CD14-positive monocyte (primary cell): Measurements from ENCODE around the gene LENG9. TPM values are rescaled to one million over a fixed set of nuclear protein-coding genes. Genes with fewer than 3 reads are reported as not detected.
A peak's percentile ranks its signal among the peaks of the same experiment; 100 is the strongest.

Experiments
- DNase-seq, 3 donors: peaks; one replicate each; pipeline ENCODE4 v3.0.0-alpha.2; 2011 to 2022
- H2AFZ ChIP-seq: 2 replicates; pipeline ENCODE4 v1.6.0; 2012; ENCODE audit warnings: mild to moderate bottlenecking, low read depth, low read length, inconsistent platforms; ENCODE audit not compliant: insufficient read depth, poor library complexity, severe bottlenecking
- H3K27ac ChIP-seq, 2 donors: 1 replicate in 1 of 2; 2 replicates in 1 of 2; pipeline ENCODE4 v1.5.1; 2012 to 2013; ENCODE audit warnings: low read length in 2 of 2, control low read depth in 1 of 2, inconsistent platforms in 1 of 2, low read depth in 1 of 2, mild to moderate bottlenecking in 1 of 2
- H3K27me3 ChIP-seq, 2 donors: one replicate each; pipeline versions ENCODE4 v1.6.0 to v1.6.1; 2011 to 2013; ENCODE audit warnings: low read length in 2 of 2; ENCODE audit not compliant: control insufficient read depth in 2 of 2, insufficient read depth in 2 of 2
- H3K36me3 ChIP-seq, 2 donors: replicated peaks in 1 of 2; 1 replicate in 1 of 2; 2 replicates in 1 of 2; pipeline versions ENCODE4 v1.5.1 to v1.6.1; 2012 to 2013; ENCODE audit warnings: low read length in 2 of 2, control low read depth in 1 of 2, inconsistent platforms in 1 of 2, mild to moderate bottlenecking in 1 of 2; ENCODE audit not compliant: insufficient read depth in 2 of 2, control insufficient read depth in 1 of 2
- H3K4me1 ChIP-seq, 2 donors: 1 replicate in 1 of 2; 2 replicates in 1 of 2; pipeline versions ENCODE4 v1.5.1 to v1.6.1; 2012 to 2013; ENCODE audit warnings: low read length in 2 of 2, control low read depth in 1 of 2, inconsistent platforms in 1 of 2, mild to moderate bottlenecking in 1 of 2, moderate library complexity in 1 of 2; ENCODE audit not compliant: insufficient read depth in 2 of 2, control insufficient read depth in 1 of 2
- H3K4me2 ChIP-seq: replicated peaks from 2 replicates; pipeline ENCODE3; 2012; ENCODE audit warnings: low read length, moderate library complexity, mild to moderate bottlenecking; ENCODE audit not compliant: poor library complexity, severe bottlenecking; ENCODE audit errors: extremely low read depth
- H3K4me3 ChIP-seq, 3 experiments: fragments of 200-600 bp in 1 of 3; sonication (generic) in 1 of 3; replicated peaks in 1 of 3; 1 replicate in 2 of 3; 2 replicates in 1 of 3; pipeline ENCODE4 v1.5.1; 2011 to 2013; ENCODE audit warnings: low read length in 3 of 3, mild to moderate bottlenecking in 3 of 3, control low read depth in 2 of 3, low read depth in 2 of 3, inconsistent platforms in 1 of 3, moderate library complexity in 1 of 3
- H3K79me2 ChIP-seq: 2 replicates; pipeline ENCODE4 v1.6.0; 2012; ENCODE audit warnings: mild to moderate bottlenecking, control low read depth, inconsistent platforms, low read length, moderate library complexity; ENCODE audit not compliant: insufficient read depth
- H3K9ac ChIP-seq: 2 replicates; pipeline ENCODE4 v1.6.0; 2017; ENCODE audit warnings: low read length, mild to moderate bottlenecking; ENCODE audit not compliant: insufficient read depth, poor library complexity, severe bottlenecking
- H3K9me3 ChIP-seq, 2 donors: replicated peaks in 1 of 2; 1 replicate in 1 of 2; 2 replicates in 1 of 2; pipeline versions ENCODE4 v1.5.1 to v1.6.1; 2012 to 2013; ENCODE audit warnings: low read length in 2 of 2, control low read depth in 1 of 2; ENCODE audit not compliant: control insufficient read depth in 1 of 2, insufficient read depth in 1 of 2
- H4K20me1 ChIP-seq: 2 replicates; pipeline ENCODE4 v1.6.0; 2012; ENCODE audit warnings: mild to moderate bottlenecking, low read length, control low read depth, moderate library complexity; ENCODE audit not compliant: insufficient read depth
- H3K27ac Mint-ChIP-seq, 7 donors: one replicate each; pipeline ENCODE4 v1.8.0; 2020; ENCODE audit warnings: mild to moderate bottlenecking in 7 of 7, mixed read lengths in 7 of 7, moderate library complexity in 6 of 7, inconsistent platforms in 2 of 7
- H3K27me3 Mint-ChIP-seq, 3 donors: one replicate each; pipeline ENCODE4 v1.8.0; 2021 to 2022; ENCODE audit warnings: low read depth in 3 of 3, mild to moderate bottlenecking in 3 of 3, mixed read lengths in 3 of 3, moderate library complexity in 3 of 3, inconsistent platforms in 1 of 3
- H3K36me3 Mint-ChIP-seq, 2 donors: one replicate each; pipeline ENCODE4 v1.8.0; 2020; ENCODE audit warnings: mixed read lengths in 2 of 2, inconsistent platforms in 1 of 2, mild to moderate bottlenecking in 1 of 2
- H3K4me1 Mint-ChIP-seq: one replicate; pipeline ENCODE4 v1.8.0; 2020; ENCODE audit warnings: mild to moderate bottlenecking, mixed read lengths
- H3K4me3 Mint-ChIP-seq, 2 donors: one replicate each; pipeline ENCODE4 v1.8.0; 2020; ENCODE audit warnings: mild to moderate bottlenecking in 2 of 2, mixed read lengths in 2 of 2, moderate library complexity in 1 of 2
- H3K9me3 Mint-ChIP-seq, 7 donors: one replicate each; pipeline ENCODE4 v1.8.0; 2020 to 2022; ENCODE audit warnings: mixed read lengths in 7 of 7, mild to moderate bottlenecking in 6 of 7, moderate library complexity in 6 of 7, inconsistent platforms in 2 of 7
- CTCF ChIP-seq: fragments of 200-600 bp; IDR thresholded peaks from one replicate; pipeline ENCODE4 v1.8.0; 2022; ENCODE audit warnings: antibody characterized with exemption, mild to moderate bottlenecking
- WGBS: methylation state at CpG from one replicate; pipeline ENCODE4 v1.1.5; 2013; ENCODE audit warnings: missing lambda C conversion rate; ENCODE audit not compliant: insufficient coverage; 5-methylcytosine and 5-hydroxymethylcytosine counted together
- intact Hi-C, 2 donors: fragments of 100-400 bp; cut with micrococcal nuclease; formaldehyde crosslinking; loops; one replicate each; pipeline versions ENCODE4 v1.15.0 to v1.15.1; 2023
- polyA plus RNA-seq, 3 donors: library from polyadenylated mRNA; depleted of rRNA in 1 of 3; unstranded in 2 of 3; stranded (reverse) in 1 of 3; fragments of 300-500 nt in 2 of 3; fragments of >200 nt in 1 of 3; fragmentation: Illumina TruSeq in 2 of 3; gene quantifications; 1 replicate in 2 of 3; 2 replicates in 1 of 3; pipeline ENCODE4 v1.2.3, GENCODE V29; 2012 to 2021

Gene LENG9
- polyA plus RNA-seq, 3 donors, result 0.15 to 2.0 TPM; not detected in 1

GRCh38 chr19:54434112-54434872 is 29.3 kb downstream of the LENG9 start:
- H3K36me3 Mint-ChIP-seq, result peaks cover 14 to 26% of the 10 kb centered on the region in 2 donors
- H3K9ac ChIP-seq, result no peak overlapping the region
- H3K4me1 ChIP-seq, result peaks cover 3 to 16% of the 10 kb centered on the region in 2 donors
- peak overlapping the region in 2 of 7 donors; percentile 15 to 43 for H3K27ac Mint-ChIP-seq
- H2AFZ ChIP-seq, result no peak overlapping the region
- no peak overlapping the region for H3K27ac ChIP-seq
- peak overlapping the region in 1 of 2 donors; percentile 35 for H3K4me3 Mint-ChIP-seq
- intact Hi-C loops, result no loop called here
- no peak for DNase-seq
- peaks cover 30 to 51% (median 38%) of the 10 kb centered on the region in 3 donors for H3K27me3 Mint-ChIP-seq
- peaks cover 0 to 4% (median 0%) of the 10 kb centered on the region in 7 donors for H3K9me3 Mint-ChIP-seq
- H3K4me3 ChIP-seq, result no peak overlapping the region
- 82% methylated on average over 22 of the region's 23 CpGs for WGBS
- H3K36me3 ChIP-seq, result peaks cover 2 to 11% of the 10 kb centered on the region in 2 donors
- H3K79me2 ChIP-seq, result no peaks in the 10 kb centered on the region
- no peak overlapping the region for H3K4me2 ChIP-seq
- H3K4me1 Mint-ChIP-seq, result peaks cover 7% of the 10 kb centered on the region
- H3K27me3 ChIP-seq, result peaks cover 2 to 38% of the 10 kb centered on the region in 2 donors
- TF ChIP-seq CTCF, result no peak
- peaks cover 36% of the 10 kb centered on the region for H4K20me1 ChIP-seq
- no peaks in the 10 kb centered on the region for H3K9me3 ChIP-seq

GRCh38 chr19:54433697-54434096 is 29.9 kb downstream of the LENG9 start:
- no peak overlapping the region for H3K27ac ChIP-seq
- H3K36me3 Mint-ChIP-seq, result peaks cover 8 to 20% of the 10 kb centered on the region in 2 donors
- H3K79me2 ChIP-seq, result no peaks in the 10 kb centered on the region
- 94% methylated on average over 3 of the region's 5 CpGs for WGBS
- H3K36me3 ChIP-seq, result peaks cover 0 to 9% of the 10 kb centered on the region in 2 donors
- H3K9me3 ChIP-seq, result no peaks in the 10 kb centered on the region
- intact Hi-C loops, result no loop called here
- H4K20me1 ChIP-seq, result peaks cover 30% of the 10 kb centered on the region
- TF ChIP-seq CTCF, result no peak
- no peak overlapping the region for H3K4me2 ChIP-seq
- H2AFZ ChIP-seq, result no peak overlapping the region
- H3K4me3 Mint-ChIP-seq, result peak overlapping the region in 1 of 2 donors; percentile 35
- H3K27ac Mint-ChIP-seq, result peak overlapping the region in 1 of 7 donors; percentile 43
- peaks cover 2 to 44% of the 10 kb centered on the region in 2 donors for H3K27me3 ChIP-seq
- H3K9ac ChIP-seq, result no peak overlapping the region
- no peak overlapping the region for H3K4me3 ChIP-seq
- peaks cover 3 to 16% of the 10 kb centered on the region in 2 donors for H3K4me1 ChIP-seq
- H3K4me1 Mint-ChIP-seq, result peaks cover 7% of the 10 kb centered on the region
- DNase-seq, result no peak
- H3K27me3 Mint-ChIP-seq, result peaks cover 34 to 57% (median 43%) of the 10 kb centered on the region in 3 donors
- H3K9me3 Mint-ChIP-seq, result peaks cover 0 to 4% (median 0%) of the 10 kb centered on the region in 7 donors
